SIG-M5 (cell line): ENCODE data around the gene DERL3.

Experiments used
- DNase-seq: peaks from one replicate; lab custom pipeline; 2025; lab: John Stamatoyannopoulos, UW

Gene DERL3

DNA sequence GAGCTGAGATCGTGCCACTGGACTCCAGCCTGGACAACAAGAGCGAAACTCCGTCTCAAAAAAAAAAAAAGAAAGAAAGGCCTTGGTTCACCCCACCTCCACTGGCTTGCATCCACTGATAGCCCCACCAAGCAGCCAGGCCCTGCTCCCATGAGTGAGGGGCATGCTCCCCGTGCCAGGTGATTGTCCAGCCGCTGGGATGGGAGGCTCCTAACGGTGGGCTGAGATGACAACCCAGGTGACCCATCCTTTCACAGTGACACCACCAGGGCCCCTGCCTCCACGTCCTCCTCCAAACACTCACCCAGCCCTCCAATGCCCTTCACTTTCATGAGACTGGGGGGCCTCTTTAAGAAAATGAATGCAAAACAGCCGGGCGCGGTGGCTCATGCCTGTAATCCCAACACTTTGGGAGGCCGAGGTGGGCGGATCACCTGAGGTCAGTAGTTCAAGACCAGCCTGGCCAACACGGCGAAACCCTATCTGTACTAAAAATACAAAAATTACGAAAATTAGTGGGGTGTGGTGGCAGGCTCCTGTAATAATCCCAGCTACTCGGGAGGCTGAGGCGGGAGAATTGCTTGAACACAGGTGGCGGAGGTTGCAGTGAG lies 8.6 kb upstream of the DERL3 start:
- DNase-seq = no peak

DNA sequence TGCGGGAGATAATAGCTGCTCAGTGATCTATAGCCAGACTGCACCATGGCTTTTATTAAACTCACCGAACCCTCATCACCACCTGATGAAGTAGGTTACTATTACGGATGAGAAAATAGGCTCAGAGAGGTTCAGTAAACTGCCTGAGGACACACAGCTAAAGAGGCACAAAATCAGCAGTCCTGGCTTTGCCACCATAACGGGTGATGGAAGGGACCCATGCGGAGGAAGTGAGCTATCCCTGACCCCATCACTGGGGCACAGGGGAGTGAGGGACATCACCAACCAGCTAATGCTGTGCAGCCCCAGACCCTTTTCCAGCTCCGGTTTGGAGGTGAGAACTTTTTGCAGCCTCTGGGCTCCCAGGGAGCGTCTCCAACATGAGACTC lies 7.3 kb upstream of the DERL3 start:
- DNase-seq = no peak

DNA sequence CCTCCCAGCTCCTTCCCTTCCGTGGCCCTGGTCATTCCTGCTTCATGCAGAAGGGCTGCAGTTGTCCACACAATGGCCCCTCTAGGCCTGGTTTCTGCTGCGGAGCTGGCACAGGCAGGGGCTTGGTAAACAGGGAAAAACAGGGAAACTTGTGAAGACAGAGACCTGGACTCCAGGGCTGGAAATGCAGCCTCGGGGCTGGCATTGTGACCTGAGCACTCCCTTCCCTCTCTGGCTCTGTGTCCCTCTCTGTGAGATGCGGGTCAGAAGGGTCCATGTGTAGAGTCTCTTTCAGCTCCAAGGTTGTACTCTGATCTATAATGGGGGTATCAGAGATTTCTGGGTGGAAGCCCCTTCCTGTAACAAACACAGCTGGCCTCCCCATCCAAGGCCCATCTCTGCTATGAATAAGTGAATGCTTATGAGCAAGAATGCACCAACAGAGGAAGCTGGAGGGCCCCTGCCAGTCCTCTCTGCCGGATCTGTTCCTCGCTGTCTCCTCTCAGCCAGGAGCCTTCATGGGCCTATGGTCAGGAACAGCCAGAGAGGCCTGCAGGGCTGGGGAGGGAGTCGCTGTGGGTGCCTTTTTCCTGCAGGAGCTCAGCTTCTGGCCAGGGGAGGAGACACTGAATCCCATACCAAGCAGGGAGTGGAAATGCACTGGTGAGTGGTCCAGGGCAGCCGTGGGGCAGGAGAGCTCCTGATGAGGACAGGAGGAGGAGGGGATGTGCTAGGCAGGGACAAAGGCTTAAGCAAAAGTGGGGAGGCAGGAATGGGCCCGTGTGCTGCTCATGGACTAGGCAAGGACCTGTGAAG lies 6.7 kb upstream of the DERL3 start:
- no peak for DNase-seq

DNA sequence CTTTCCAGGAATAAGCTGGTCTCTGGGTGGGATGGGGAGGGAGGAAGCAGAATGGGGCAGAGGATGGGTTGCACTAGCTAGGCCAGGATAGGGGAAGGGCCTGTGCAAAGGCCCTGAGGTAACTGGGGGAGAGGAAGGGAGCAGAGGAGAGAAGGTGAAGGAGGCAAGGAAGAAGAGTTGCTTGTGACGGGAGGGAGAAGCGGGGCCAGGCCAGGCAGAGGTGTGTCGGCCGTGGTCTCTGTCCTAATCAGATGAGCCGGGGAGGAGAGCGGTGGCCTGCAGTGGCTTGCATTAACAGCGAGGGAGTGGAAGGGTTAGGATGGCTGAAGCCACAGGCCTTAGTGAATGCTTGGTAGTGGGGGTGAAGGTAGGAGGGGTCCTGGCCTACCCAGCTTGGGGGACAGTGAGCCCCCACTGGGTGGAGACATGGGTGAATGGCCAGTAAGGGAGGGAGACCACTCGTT lies 6.0 kb upstream of the DERL3 start:
- DNase-seq = no peak

DNA sequence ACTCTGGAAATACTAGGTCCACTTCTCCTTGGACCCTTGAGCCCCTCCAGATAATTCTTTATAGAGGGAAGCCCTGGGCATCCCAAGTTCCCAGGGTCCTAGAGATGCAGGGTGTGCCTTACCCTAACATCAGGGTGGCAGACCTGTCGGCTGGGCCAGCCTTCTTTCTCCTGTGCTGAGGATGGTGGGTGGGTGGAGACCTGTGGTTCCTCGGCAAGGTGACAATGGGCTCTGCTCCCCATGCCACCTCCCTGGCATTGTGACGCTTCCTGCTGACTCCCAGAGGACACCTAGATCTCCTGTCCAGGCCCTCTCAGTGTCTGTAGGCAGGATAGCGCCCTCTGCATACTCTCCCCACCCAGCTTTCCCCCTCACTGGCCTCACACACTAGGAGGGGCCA lies 3.8 kb upstream of the DERL3 start:
- DNase-seq = no peak

DNA sequence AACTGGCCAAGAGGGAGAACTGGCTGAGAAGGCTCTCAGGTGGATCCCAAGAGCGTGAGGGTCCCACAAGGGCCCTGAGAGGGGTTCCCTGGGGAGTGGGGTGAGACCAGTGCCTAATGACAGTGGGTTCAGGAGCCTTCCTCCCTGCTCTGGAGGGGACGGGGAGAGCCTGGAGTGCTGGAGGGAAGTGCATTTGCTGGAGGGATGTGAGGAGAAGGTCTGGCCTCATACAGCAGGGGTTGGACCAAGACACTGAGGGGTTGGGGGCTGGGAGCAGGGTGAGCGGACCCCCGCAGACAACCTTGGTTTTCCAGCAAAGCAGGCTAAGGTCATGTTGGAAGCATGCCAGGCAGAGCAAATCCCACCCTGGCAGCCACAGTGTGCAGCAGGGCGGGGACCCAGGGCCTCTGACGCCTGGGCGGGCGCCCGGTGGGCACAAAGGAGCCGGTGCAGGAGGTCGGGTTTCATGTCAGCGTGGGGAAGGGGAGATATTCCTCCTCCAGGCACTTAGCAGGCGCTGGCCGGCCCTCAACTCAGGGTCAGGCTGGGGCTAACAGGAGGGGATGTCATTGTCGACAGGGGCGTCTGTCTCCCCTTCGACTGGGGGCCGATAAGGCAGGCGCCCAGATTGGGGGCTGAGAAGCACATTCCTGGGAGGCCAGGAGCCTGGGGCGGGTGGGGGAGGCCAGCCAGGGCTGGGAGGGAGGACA lies 3.1 kb upstream of the DERL3 start:
- DNase-seq = no peak

DNA sequence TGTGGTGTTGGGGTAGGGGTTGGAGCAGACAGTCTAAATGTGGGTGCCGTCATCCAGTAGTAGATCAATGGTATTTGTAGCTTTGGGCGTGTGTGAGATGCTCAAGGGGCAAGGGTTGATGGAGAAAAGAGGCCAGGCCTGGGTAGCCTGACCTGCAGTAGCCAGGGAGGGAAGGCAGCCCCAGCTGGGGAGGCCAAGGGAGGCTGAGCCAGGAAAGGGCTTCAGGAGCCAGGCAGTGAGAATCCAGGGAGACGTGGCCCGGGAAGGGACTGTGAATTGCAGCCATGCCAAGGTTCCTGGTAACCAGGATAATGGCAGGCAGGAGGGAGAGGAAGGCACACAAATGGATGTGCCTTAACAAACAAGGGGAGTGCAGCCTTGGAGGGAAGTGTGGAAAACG lies 2.5 kb upstream of the DERL3 start:
- no peak for DNase-seq

DNA sequence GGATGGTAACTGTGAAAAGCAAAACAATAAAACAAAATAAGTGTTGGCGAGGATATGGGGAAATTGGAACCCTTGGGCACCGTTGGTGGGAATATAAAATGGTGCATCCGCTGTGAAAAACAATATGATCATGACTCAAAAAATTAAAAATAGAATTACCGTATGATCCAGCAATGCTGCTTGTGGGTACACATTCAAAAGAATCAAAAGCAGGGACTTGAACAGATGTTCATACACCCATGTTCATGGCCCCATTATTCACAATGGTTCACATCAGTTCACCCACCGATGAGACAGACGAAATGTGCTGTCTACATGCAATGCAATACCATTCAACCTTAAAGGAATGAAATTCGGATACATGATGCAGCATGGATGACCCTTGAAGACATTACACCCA lies 1.2 kb upstream of the DERL3 start:
- no peak for DNase-seq

DNA sequence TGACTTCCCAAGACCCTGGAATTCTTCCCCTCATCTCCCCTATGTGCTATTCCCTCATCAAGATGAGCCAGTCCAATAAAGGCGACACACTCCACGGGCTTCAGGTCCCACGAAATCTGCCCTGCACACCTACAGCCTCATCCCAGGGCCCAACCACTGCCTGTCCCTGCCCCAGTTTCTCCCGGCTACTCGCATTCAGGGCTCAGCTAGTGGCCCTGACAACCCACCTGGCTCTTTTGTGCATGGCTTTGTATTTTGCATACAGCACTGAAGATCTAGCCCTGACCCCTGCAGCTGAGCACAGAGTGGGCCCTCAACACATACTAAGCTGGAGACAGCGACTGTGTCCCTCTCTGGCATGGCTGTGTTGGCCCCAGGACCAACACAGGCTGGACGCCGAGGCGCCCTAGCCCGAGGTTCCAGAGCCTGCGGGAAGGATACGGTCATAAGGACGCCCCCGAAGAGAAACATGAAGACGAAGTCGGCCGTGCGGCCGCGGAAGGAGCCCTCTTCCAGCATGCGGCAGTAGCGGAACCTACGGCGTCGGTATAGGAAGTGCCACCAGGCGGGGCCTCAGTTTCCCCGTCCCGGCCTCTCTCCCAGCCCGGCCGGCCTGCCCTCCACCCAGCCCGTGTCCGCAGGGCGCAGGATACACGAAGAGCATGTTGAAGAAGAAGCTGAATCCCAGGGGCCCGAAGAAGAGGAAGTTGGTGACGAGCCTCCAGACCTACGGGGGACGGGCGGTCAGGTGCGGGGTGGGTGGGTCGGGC lies 710 bp downstream of the DERL3 start:
- no peak for DNase-seq

DNA sequence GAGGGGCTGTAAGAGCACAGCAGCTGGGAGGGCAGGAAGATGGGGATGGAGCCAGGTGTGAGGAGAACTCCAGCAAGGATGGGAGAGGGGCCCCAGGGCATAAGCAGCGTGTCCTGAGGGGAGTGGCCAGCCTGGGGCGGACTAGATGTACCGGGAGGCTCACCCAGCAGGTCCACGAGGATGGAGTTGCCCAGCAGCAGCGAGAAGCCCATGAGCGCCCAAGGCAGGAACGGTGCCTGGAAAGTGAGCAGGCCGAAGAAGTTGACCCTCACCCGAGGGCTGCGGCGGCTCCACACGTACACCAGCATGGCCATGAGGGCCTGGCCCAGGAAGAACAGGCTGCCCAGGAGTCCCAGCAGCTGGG lies 1.3 kb downstream of the DERL3 start:
- no peak for DNase-seq

DNA sequence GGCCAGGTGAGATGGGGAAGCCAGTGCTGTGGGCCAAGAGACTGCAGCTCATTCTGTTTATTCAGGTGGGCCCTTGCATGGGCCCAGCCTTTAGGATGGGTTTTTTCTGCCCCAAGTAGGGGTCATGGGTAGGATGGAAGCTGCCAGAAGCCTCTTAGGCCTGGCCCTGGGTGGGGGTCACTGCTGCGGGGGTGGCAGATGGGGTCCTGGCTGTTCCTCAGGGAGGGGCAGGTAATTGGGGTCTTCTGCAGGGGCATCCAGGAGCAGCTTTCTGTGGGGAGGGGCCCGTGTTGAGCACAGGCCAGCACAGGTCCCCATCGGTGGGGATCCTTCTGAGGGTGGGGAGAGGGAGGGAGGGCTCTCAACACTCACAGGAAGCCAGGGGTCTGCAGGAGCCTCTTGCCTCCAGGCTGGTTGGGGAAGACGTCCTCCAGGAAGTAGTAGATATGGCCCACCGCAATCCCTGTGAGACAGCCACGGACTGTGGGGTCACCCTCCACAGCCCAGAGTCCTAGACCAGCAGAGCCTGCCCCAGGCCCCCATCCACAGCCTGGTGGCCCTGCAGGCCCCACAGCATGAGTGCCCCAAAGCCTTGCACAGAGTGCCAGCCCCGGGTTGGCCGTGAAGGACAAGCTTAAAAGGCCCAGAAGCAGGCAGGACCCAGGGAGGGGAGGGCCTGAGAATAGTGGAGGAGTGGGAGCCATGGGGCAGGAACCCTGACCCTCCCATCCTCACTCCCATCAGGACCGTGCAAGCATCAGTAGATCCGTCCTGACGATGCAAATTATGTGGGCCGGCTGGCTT lies 1.9 kb downstream of the DERL3 start:
- DNase-seq = no peak

DNA sequence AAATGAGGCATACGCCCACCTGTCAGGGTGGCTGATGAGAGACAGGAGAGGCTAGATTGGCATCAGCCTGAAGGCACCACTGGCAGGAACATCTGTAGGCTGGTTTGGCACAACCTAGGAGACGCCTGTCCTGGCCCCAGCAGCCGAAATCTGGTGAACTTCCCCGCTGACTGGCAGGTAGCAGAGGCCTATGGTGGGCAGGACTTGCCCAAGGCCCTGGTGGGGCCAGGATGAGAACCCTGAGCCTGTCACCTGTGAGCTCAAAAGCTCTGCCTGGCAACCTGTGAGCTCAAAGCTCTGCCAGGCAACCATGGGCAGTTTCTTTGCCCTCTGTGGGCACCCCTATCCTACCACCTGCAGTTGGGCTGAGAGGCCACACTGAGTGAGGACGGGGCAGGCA lies 2.5 kb downstream of the DERL3 start:
- no peak for DNase-seq

DNA sequence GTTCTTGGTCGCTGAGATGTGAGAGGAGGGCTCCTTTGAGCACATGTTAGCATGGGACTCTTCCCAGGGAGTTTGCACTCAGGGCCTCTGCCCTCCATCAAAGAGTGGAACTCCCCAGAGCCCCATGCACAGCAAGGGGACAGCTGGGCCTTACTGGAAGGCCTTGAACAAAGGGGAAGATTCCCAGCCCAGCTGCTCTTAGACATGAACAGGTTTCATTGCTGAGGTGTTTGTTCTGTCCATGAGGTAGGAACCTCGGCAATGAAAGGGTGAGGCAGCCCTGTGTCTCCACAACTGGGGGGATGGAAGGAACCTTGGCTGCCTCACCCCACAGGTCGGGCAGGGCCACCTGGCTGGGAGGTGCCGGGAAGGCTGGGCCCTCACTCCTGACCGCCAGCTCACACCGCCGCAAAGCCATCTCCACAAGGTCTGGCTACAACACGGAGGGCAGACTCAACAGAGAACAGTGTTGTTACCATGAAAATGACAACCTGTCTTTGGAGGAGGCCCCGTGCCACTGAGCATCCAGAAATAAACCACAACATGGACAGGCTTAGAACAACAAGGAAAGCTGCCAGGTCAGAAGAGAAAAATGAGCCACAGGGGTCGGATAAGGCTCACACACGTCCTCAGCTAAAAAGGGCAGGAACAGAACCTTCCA lies 3.2 kb downstream of the DERL3 start:
- DNase-seq = no peak

DNA sequence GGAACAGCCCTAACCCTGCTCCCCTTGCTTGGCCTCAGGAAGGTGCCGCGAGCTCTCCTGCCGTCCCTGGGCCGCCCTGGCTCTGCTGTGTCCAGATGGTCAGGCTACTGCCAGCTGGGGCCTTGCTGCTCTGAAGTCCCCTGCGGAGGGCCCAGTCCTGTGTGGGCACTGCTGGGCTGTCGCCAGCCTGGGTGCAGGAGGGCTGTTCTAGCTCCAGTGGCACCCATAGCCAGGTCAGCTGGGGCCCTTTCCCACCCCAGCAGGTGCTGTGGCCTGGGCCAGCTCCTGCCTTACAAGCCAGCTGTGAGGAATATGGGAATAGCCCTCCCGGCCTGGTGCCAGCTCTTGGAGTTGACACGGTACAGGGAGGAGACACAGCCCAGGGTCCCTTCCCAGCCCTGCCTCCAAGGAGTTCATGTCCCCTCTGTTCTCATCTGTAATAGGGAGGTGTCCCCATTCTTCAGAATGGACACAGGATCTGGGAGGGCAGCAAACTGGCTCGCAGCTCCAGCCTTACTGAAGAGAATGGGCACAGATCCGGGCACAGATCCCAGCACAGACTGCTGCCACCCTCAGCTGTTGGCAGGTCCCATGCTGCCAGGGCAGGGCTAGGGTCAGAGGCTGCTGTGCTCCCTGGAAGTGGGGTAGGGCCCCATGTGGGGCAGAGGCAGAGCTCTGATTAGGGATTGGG lies 3.9 kb downstream of the DERL3 start:
- no peak for DNase-seq

DNA sequence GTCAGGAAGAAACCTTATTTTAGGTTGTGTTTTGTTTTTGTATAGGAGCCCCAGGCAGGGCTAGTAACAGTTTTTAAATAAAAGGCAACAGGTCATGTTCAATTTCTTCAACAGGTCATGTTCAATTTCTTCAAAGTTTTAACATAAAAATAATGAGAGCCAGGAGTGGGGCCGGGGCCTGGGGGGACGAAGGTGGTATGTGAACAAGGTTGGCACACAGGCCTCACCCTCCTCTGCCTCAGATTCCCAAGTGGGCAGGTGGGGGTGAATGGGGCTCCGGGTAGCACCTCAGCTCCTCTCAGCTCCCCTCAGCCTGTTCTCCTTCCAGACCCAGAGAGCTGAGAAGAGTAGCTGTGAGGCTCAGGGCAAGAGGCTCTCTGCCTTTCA lies 4.4 kb downstream of the DERL3 start:
- no peak for DNase-seq

DNA sequence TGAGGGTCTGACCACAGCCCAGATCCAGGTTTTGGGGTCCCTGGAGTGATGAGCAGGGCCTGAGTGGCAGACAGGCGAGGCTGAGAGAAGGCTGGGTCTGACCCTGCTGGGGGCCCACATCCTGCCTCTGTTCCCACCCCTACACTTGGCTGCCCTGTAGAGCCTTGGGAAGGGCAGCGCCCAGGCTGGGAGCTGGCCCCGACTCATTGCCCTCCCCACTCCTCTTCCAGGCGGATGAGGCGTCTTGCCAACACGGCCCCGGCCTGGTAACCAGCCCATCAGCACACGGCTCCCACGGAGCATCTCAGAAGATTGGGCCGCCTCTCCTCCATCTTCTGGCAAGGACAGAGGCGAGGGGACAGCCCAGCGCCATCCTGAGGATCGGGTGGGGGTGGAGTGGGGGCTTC lies 4.9 kb downstream of the DERL3 start:
- no peak for DNase-seq

DNA sequence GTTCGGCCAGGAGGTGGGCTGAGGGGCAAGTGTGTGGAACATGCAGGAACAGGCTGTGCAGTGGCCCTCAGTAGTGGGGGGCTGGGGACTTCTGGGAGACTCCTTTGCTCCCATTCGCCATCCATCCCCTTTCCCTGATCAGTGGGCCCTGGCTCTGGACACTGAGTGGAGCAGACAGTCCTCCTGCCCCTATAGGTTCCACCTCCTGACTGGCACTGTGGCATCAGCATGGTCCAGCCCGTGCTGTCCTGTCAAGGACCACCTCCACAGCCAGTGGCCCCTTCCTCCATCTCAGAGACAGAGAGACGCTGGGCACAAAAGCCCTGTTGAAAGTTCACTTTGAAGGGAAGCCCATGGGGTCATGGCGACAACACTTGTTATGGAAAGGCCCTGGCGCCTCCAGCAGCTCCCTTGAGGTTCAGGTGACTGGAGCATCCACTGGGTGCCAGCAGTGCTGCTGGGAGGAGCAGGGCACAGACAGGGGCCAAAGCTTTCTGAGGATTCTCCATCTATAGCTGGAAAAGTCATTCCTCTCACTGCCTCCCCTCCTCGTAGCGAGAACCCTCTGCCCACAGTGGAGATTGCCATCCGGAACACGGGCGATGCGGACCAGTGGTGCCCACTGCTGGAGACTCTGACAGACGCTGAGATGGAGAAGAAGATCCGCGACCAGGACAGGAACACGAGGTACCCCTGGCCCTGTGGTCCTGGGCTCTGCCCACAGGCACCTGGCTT lies 5.6 kb downstream of the DERL3 start:
- no peak for DNase-seq

DNA sequence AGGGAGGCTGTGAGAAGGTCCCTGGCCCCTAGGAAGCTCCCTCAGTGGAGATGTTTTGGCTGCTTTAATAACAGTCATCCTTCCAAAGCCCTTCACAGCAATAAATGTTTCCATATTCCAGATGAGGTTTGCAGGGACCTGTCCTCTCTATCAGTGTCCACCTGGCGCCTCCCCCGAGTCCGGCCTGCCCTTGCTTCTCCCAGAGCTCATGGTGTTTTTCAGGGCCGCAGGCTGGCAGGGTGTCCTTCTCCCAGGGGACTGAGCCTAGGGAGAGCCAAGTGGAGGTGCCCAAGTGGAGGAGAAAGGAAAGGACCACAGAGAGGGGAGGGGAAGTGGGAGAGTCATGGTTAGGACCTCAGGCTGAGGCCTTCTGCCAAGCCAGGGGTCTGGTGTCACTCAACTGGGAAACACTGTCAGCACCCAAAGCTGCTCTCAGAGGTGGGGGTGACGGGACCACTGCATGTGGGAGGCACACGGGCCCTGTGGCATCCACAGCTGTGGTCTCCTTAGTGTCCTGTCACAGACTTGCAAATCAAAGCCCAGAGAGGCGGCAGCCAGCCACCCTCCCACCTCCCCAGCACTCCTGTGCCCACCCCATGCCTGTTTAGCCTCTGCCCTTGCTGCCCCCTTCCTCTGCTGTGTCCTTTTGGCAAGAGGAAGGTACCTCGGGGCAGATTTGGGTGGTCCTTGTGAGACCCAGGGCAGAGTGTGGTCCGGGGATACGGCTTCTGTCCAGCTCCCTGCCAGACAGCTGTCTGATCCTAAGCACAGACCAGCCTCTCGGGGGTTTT lies 6.4 kb downstream of the DERL3 start:
- DNase-seq = no peak

DNA sequence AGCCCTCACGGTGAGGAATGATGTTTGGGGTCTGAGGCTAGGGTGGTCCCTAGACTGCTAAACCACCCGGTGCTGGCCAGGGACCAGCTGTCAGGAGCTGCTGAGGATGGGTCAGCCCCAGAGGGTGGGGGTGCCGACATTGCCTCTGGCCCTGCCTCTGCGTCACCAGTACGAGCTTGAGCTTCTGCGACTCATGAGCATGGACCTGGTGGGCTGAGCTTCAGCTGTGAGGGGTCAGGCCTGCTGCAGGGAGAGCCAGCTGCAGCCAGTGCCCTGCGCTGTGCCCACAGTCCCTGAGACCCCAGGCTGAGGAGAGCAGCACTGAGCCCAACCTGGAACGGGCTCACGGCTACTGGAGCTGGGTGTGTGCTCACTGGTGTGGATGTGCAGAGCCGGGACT lies 7.0 kb downstream of the DERL3 start:
- DNase-seq = no peak
